IMR-90 (cell line): Measurements from ENCODE around the gene CDNF. TPM values are rescaled to one million over a fixed set of nuclear protein-coding genes. Genes with fewer than 3 reads are reported as not detected.
"Not testable (repeated sequence)": the region's sequence is repeated elsewhere in the genome, so short reads cannot be mapped to it uniquely, and the experiment has no call there.

ENCODE experiments used
- ATAC-seq: fragments of 200-7000 bp; cut with Tn5 transposase; 2 replicates; pipeline ENCODE4 v1.9.1; 2020; ENCODE audit warnings: low read depth, mild to moderate bottlenecking, moderate library complexity
- BruUV-seq: library from RNA; stranded (reverse); fragments of 400-500 nt; replicated peaks from 2 replicates; lab custom pipeline; 2021; lab: Mats Ljungman, UMichigan
- CTCF ChIA-PET: fragments of 300-600 bp; formaldehyde crosslinking; extraction: SDS; loops from one replicate; lab custom pipeline; 2021; ENCODE audit warnings: antibody characterized with exemption; lab: Yijun Ruan, JAX
- POLR2A ChIA-PET: fragments of 300-600 bp; sonication (Branson Sonifier 250); formaldehyde crosslinking; loops from one replicate; lab custom pipeline; 2022; ENCODE audit warnings: antibody characterized with exemption; ENCODE audit not compliant: unreplicated experiment; lab: Charles Lee
- DNase-seq: peaks from one replicate; pipeline ENCODE4 v3.0.0; 2013
- H2AFZ ChIP-seq: replicated peaks from 2 replicates; pipeline ENCODE3; 2013; ENCODE audit warnings: low read length, mild to moderate bottlenecking; ENCODE audit not compliant: poor library complexity
- H2AK5ac ChIP-seq: 2 replicates; pipeline ENCODE4 v1.6.1; 2013; ENCODE audit warnings: low read depth, low read length, inconsistent platforms
- H2AK9ac ChIP-seq: replicated peaks from 2 replicates; pipeline ENCODE3; 2013; ENCODE audit warnings: mild to moderate bottlenecking, low read depth, low read length, moderate library complexity; ENCODE audit not compliant: poor library complexity
- H2BK120ac ChIP-seq: 2 replicates; pipeline ENCODE4 v1.6.1; 2013; ENCODE audit warnings: low read depth, low read length, inconsistent platforms
- H2BK15ac ChIP-seq: 3 replicates; pipeline ENCODE4 v1.6.1; 2013; ENCODE audit warnings: low read depth, low read length, inconsistent platforms
- H2BK20ac ChIP-seq: 2 replicates; pipeline ENCODE4 v1.6.1; 2013; ENCODE audit warnings: low read depth, mild to moderate bottlenecking, inconsistent platforms, low read length, moderate library complexity
- H2BK5ac ChIP-seq: 2 replicates; pipeline ENCODE4 v1.6.1; 2013; ENCODE audit warnings: mild to moderate bottlenecking, low read depth, low read length, inconsistent platforms; ENCODE audit not compliant: poor library complexity, severe bottlenecking
- H3K14ac ChIP-seq: replicated peaks from 2 replicates; pipeline ENCODE4 v1.6.1; 2013; ENCODE audit warnings: low read depth, low read length, inconsistent platforms
- H3K18ac ChIP-seq: 2 replicates; pipeline ENCODE4 v1.6.1; 2013; ENCODE audit warnings: low read depth, low read length, control low read depth
- H3K23ac ChIP-seq: 2 replicates; pipeline ENCODE4 v1.6.1; 2013; ENCODE audit warnings: low read depth, low read length, inconsistent platforms
- H3K27ac ChIP-seq: 2 replicates; pipeline ENCODE4 v1.5.1; 2013; ENCODE audit warnings: mild to moderate bottlenecking, control low read depth, low read length; ENCODE audit not compliant: insufficient read depth
- H3K27me3 ChIP-seq: 2 replicates; pipeline ENCODE4 v1.6.1; 2013; ENCODE audit warnings: low read length; ENCODE audit not compliant: control insufficient read depth, insufficient read depth
- H3K36me3 ChIP-seq: 2 replicates; pipeline ENCODE4 v1.6.1; 2013; ENCODE audit warnings: low read length, mixed read lengths; ENCODE audit not compliant: control insufficient read depth, insufficient read depth
- H3K4ac ChIP-seq: 2 replicates; pipeline ENCODE4 v1.6.1; 2013; ENCODE audit warnings: low read depth, low read length, inconsistent platforms
- H3K4me1 ChIP-seq: 2 replicates; pipeline ENCODE4 v1.6.1; 2013; ENCODE audit warnings: low read length, mixed read lengths; ENCODE audit not compliant: control insufficient read depth, insufficient read depth
- H3K4me2 ChIP-seq: 2 replicates; pipeline ENCODE4 v1.6.1; 2013; ENCODE audit warnings: low read depth, mild to moderate bottlenecking, control low read depth, low read length, moderate library complexity
- H3K4me3 ChIP-seq: 2 replicates; pipeline ENCODE4 v1.5.1; 2013; ENCODE audit warnings: low read depth, mild to moderate bottlenecking, control low read depth, low read length, moderate library complexity; ENCODE audit not compliant: insufficient read depth
- H3K56ac ChIP-seq: 2 replicates; pipeline ENCODE4 v1.6.1; 2013; ENCODE audit warnings: low read length, inconsistent platforms; ENCODE audit not compliant: insufficient read depth; ENCODE audit errors: extremely low read depth
- H3K79me1 ChIP-seq, 2 experiments: 2 replicates each; pipeline ENCODE4 v1.6.1; 2013; ENCODE audit warnings: low read length in 2 of 2, inconsistent platforms in 1 of 2, low read depth in 1 of 2
- H3K9ac ChIP-seq: 2 replicates; pipeline ENCODE4 v1.6.1; 2013; ENCODE audit warnings: low read depth, low read length, control low read depth
- H3K9me1 ChIP-seq: 2 replicates; pipeline ENCODE4 v1.6.1; 2013; ENCODE audit warnings: low read length, inconsistent platforms; ENCODE audit not compliant: insufficient read depth
- H3K9me3 ChIP-seq: 2 replicates; pipeline ENCODE4 v1.6.1; 2013; ENCODE audit warnings: low read length; ENCODE audit not compliant: control insufficient read depth, insufficient read depth
- H4K20me1 ChIP-seq: 2 replicates; pipeline ENCODE4 v1.6.1; 2013; ENCODE audit warnings: low read length, inconsistent platforms; ENCODE audit not compliant: insufficient read depth
- H4K5ac ChIP-seq: 2 replicates; pipeline ENCODE4 v1.6.1; 2013; ENCODE audit warnings: mild to moderate bottlenecking, low read depth, low read length, control low read depth
- H4K8ac ChIP-seq, 2 experiments: 2 replicates each; pipeline ENCODE4 v1.6.1; 2013; ENCODE audit warnings: low read depth in 2 of 2, low read length in 2 of 2, control low read depth in 1 of 2, inconsistent platforms in 1 of 2
- H4K91ac ChIP-seq: 2 replicates; pipeline ENCODE4 v1.6.1; 2013; ENCODE audit warnings: low read depth, low read length, inconsistent platforms; ENCODE audit not compliant: insufficient read depth
- WGBS, 2 experiments: methylation state at CpG; one replicate each; pipeline versions ENCODE4 v1.1.5 to v1.1.7; 2013; ENCODE audit warnings: missing lambda C conversion rate in 2 of 2; ENCODE audit not compliant: insufficient read length in 1 of 2; ENCODE audit errors: extremely low coverage in 2 of 2; 5-methylcytosine and 5-hydroxymethylcytosine counted together
- dilution Hi-C: fragments of 300-500 bp; cut with HindIII; formaldehyde crosslinking; loops from one replicate; pipeline ENCODE4 v1.14.3; 2018; ENCODE audit warnings: low sequenced_read_pairs; ENCODE audit not compliant: unreplicated experiment
- in situ Hi-C: fragments of 300-500 bp; cut with MboI; formaldehyde crosslinking; loops from 3 replicates; pipeline ENCODE4 v1.14.3; 2019; ENCODE audit warnings: low sequenced_read_pairs, inconsistent platforms, mixed read lengths
- intact Hi-C: fragments of 100-400 bp; cut with micrococcal nuclease; formaldehyde crosslinking; loops from 2 replicates; pipeline ENCODE4 v1.10.0; 2022
- polyA plus RNA-seq, 3 experiments: library from polyadenylated mRNA; depleted of rRNA; stranded (reverse); fragments of >200 nt; gene quantifications; 2 replicates each; pipeline ENCODE4 v1.2.3, GENCODE V29; 2012; ENCODE audit warnings: low replicate concordance in 1 of 3
- total RNA-seq: library from RNA; depleted of rRNA; stranded (reverse); fragments of >200 nt; gene quantifications from 2 replicates; pipeline ENCODE4 v1.2.3, GENCODE V29; 2012

The CDNF gene
- total and polyA plus RNA-seq, 2 of the 4 experiments (the other 2 are of a cell fraction): 0.72 to 1.3 TPM

- H3K18ac ChIP-seq, H4K8ac ChIP-seq, H3K9me3 ChIP-seq, H2AK5ac ChIP-seq, H4K91ac ChIP-seq, BruUV-seq, ATAC-seq, H3K4me2 ChIP-seq, H3K27ac ChIP-seq, H2BK20ac ChIP-seq, dilution Hi-C loops, H2AFZ ChIP-seq, H4K5ac ChIP-seq, H3K4me1 ChIP-seq, H2AK9ac ChIP-seq, H4K20me1 ChIP-seq, POLR2A ChIA-PET, H3K23ac ChIP-seq, DNase-seq, intact Hi-C loops, H3K4me3 ChIP-seq, H3K27me3 ChIP-seq, H2BK5ac ChIP-seq, H3K79me1 ChIP-seq, H2BK120ac ChIP-seq, H3K56ac ChIP-seq, H3K14ac ChIP-seq, H2BK15ac ChIP-seq, H3K9ac ChIP-seq, in situ Hi-C loops, H3K4ac ChIP-seq, H3K9me1 ChIP-seq, CTCF ChIA-PET: not testable (repeated sequence)
- H3K36me3 ChIP-seq: peaks cover 15% of the 10 kb centered on the region
- no CpG with 5 or more reads among the region's 3 CpGs for WGBS, 2 experiments
Observed at GRCh38 chr10:14864871-14865270, 27.0 kb upstream of the CDNF start.

GRCh38 chr10:14864466-14864865, 26.6 kb upstream of the CDNF start:
- BruUV-seq, H4K20me1 ChIP-seq, H2BK5ac ChIP-seq, H3K9me3 ChIP-seq, H4K5ac ChIP-seq, H3K9ac ChIP-seq, H2BK15ac ChIP-seq, H2BK120ac ChIP-seq, H2AK5ac ChIP-seq, H3K4me3 ChIP-seq, H3K9me1 ChIP-seq, H3K23ac ChIP-seq, H3K14ac ChIP-seq, POLR2A ChIA-PET, H3K27me3 ChIP-seq, CTCF ChIA-PET, intact Hi-C loops, DNase-seq, ATAC-seq, H3K4ac ChIP-seq, H3K4me2 ChIP-seq, H2AFZ ChIP-seq, H3K56ac ChIP-seq, H2AK9ac ChIP-seq, H3K27ac ChIP-seq, H3K79me1 ChIP-seq, H4K91ac ChIP-seq, H3K4me1 ChIP-seq, H3K18ac ChIP-seq, in situ Hi-C loops, H2BK20ac ChIP-seq, H4K8ac ChIP-seq, dilution Hi-C loops: not testable (repeated sequence)
- H3K36me3 ChIP-seq: peaks cover 13% of the 10 kb centered on the region
- no CpG with 5 or more reads among the region's 6 CpGs for WGBS, 2 experiments
